HepG2 (cell line): ENCODE measurements around the gene MYO1E. TPM values are rescaled to one million over a fixed set of nuclear protein-coding genes. Genes with fewer than 3 reads are reported as not detected.

ENCODE experiments used
- ATAC-seq: fragments of 200-7000 bp; cut with Tn5 transposase; 3 replicates; pipeline ENCODE4 v1.9.1; 2020; ENCODE audit warnings: mild to moderate bottlenecking, moderate library complexity
- BruUV-seq: library from RNA; stranded (reverse); fragments of 400-500 nt; replicated peaks from 2 replicates; lab custom pipeline; 2021; lab: Mats Ljungman, UMichigan
- CTCF ChIA-PET: fragments of 300-600 bp; formaldehyde crosslinking; extraction: SDS; loops from one replicate; lab custom pipeline; 2021; ENCODE audit warnings: low total read pairs, inconsistent platforms, low intra/inter-chr PET ratio; lab: Yijun Ruan, JAX
- POLR2A ChIA-PET: fragments of 350-600 bp; sonication (Branson Sonifier 250); formaldehyde crosslinking; loops from one replicate; lab custom pipeline; 2020; ENCODE audit warnings: antibody characterized with exemption, inconsistent platforms; lab: Yijun Ruan, JAX
- DNase-seq: peaks from one replicate; pipeline ENCODE4 v3.0.0-alpha.2; 2015; ENCODE audit warnings: low spot score
- FAIRE-seq: peaks from 3 replicates; lab custom pipeline; 2011; peaks lifted over from hg19 to GRCh38; lab: Jason Lieb, UNC
- H2AFZ ChIP-seq: one replicate; pipeline ENCODE4 v1.6.1; 2011; ENCODE audit warnings: low read length, inconsistent platforms
- H3K27ac ChIP-seq: fragments of 300-600 bp; 3 replicates; pipeline ENCODE4 v1.8.0; 2011; ENCODE audit warnings: mixed run types, mild to moderate bottlenecking, mixed read lengths, low read length, inconsistent platforms; ENCODE audit not compliant: insufficient read depth; ENCODE audit errors: extremely low read length
- H3K27me3 ChIP-seq, 2 experiments: fragments of 200-600 bp in 1 of 2; 2 replicates in 1 of 2; 3 replicates in 1 of 2; pipeline versions ENCODE4 v1.6.0 to v1.8.0; 2011; ENCODE audit warnings: low read length in 2 of 2, mild to moderate bottlenecking in 2 of 2, moderate library complexity in 2 of 2, inconsistent platforms in 1 of 2; ENCODE audit not compliant: insufficient read depth in 2 of 2, control insufficient read depth in 1 of 2
- H3K36me3 ChIP-seq, 2 experiments: fragments of 200-600 bp in 1 of 2; replicated peaks in 1 of 2; 2 replicates in 1 of 2; 3 replicates in 1 of 2; pipeline versions ENCODE4 v1.5.1 to v1.8.0; 2011; ENCODE audit warnings: low read length in 2 of 2, inconsistent platforms in 1 of 2; ENCODE audit not compliant: insufficient read depth in 2 of 2, control insufficient read depth in 1 of 2
- H3K4me1 ChIP-seq: 2 replicates; pipeline ENCODE4 v1.5.1; 2012; ENCODE audit warnings: low read length, inconsistent platforms; ENCODE audit not compliant: insufficient read depth
- H3K4me2 ChIP-seq: 2 replicates; pipeline ENCODE4 v1.6.0; 2011; ENCODE audit warnings: low read depth, low read length, inconsistent platforms
- H3K4me3 ChIP-seq, 3 experiments: fragments of 200-600 bp in 1 of 3; sonication (generic), shearing (Covaris generic) in 1 of 3; replicated peaks in 1 of 3; 2 replicates each; pipeline ENCODE4 v1.5.1; 2011 to 2016; ENCODE audit warnings: low read length in 3 of 3, inconsistent platforms in 2 of 3, low read depth in 2 of 3, mild to moderate bottlenecking in 2 of 3, control low read depth in 1 of 3, mixed read lengths in 1 of 3; ENCODE audit not compliant: insufficient read depth in 1 of 3
- H3K79me2 ChIP-seq: one replicate; pipeline ENCODE4 v1.6.1; 2011; ENCODE audit warnings: low read length, inconsistent platforms; ENCODE audit not compliant: insufficient read depth
- H3K9ac ChIP-seq: 2 replicates; pipeline ENCODE4 v1.6.0; 2011; ENCODE audit warnings: mild to moderate bottlenecking, low read depth, low read length, inconsistent platforms; ENCODE audit not compliant: insufficient read depth
- H3K9me3 ChIP-seq: 2 replicates; pipeline ENCODE4 v1.5.1; 2012; ENCODE audit warnings: mild to moderate bottlenecking, low read length
- H4K20me1 ChIP-seq: 2 replicates; pipeline ENCODE4 v1.6.0; 2011; ENCODE audit warnings: inconsistent platforms, mild to moderate bottlenecking, low read length, moderate library complexity; ENCODE audit not compliant: insufficient read depth
- CEBPG ChIP-seq: IDR thresholded peaks from 2 replicates; pipeline ENCODE4 v1.6.1; 2016
- CHD2 ChIP-seq: IDR thresholded peaks from 2 replicates; pipeline ENCODE4 v1.6.1; 2011; ENCODE audit warnings: low read depth, low read length, improper control_type of control experiment
- CSRNP1 ChIP-seq: sonication (generic); formaldehyde crosslinking; IDR thresholded peaks from 2 replicates; pipeline ENCODE4 v1.8.1; 2023; ENCODE audit warnings: mild to moderate bottlenecking, missing genetic modification reagents
- ETV5 ChIP-seq: IDR thresholded peaks from 2 replicates; pipeline ENCODE4 v1.6.1; 2018; ENCODE audit warnings: missing biosample characterization, missing genetic modification reagents, inconsistent platforms, borderline replicate concordance
- HNRNPLL ChIP-seq: fragments of 200-400 bp; formaldehyde crosslinking; IDR thresholded peaks from 2 replicates; pipeline ENCODE4 v1.6.1; 2017; ENCODE audit warnings: mild to moderate bottlenecking, low read depth, low read length; ENCODE audit not compliant: poor library complexity, severe bottlenecking
- NFIC ChIP-seq: IDR thresholded peaks from 2 replicates; pipeline ENCODE4 v1.6.1; 2012; ENCODE audit warnings: mild to moderate bottlenecking, low read length, inconsistent platforms
- NR2C2 ChIP-seq: sonication (generic); formaldehyde crosslinking; IDR thresholded peaks from 2 replicates; pipeline ENCODE4 v1.4.0; 2020; ENCODE audit warnings: missing genetic modification reagents, mild to moderate bottlenecking, moderate library complexity, borderline replicate concordance
- PBX2 ChIP-seq: IDR thresholded peaks from 2 replicates; pipeline ENCODE4 v1.6.1; 2016; ENCODE audit warnings: control low read depth
- PBX3 ChIP-seq: sonication (generic); formaldehyde crosslinking; IDR thresholded peaks from 2 replicates; pipeline ENCODE4 v1.8.1; 2023; ENCODE audit warnings: missing genetic modification reagents, inconsistent platforms, borderline replicate concordance
- ZFP91 ChIP-seq: sonication (generic); formaldehyde crosslinking; IDR thresholded peaks from 2 replicates; pipeline ENCODE4 v1.9.0; 2022; ENCODE audit warnings: missing genetic modification reagents, mild to moderate bottlenecking, borderline replicate concordance
- ZNF136 ChIP-seq: sonication (generic); formaldehyde crosslinking; IDR thresholded peaks from 2 replicates; pipeline ENCODE4 v1.8.1; 2022; ENCODE audit warnings: low read depth, mild to moderate bottlenecking, moderate library complexity, missing genetic modification reagents
- ZNF546 ChIP-seq: sonication (generic); formaldehyde crosslinking; conservative IDR thresholded peaks from 2 replicates; pipeline ENCODE4 v1.8.1; 2023; ENCODE audit warnings: mild to moderate bottlenecking, missing genetic modification reagents
- ZNF580 ChIP-seq: IDR thresholded peaks from 2 replicates; pipeline ENCODE4 v1.6.1; 2016; ENCODE audit warnings: low read depth, borderline replicate concordance
- ZNF772 ChIP-seq: sonication (generic); formaldehyde crosslinking; IDR thresholded peaks from 2 replicates; pipeline ENCODE4 v1.5.0; 2020; ENCODE audit warnings: mild to moderate bottlenecking, missing genetic modification reagents
- ZNF775 ChIP-seq: sonication (generic); formaldehyde crosslinking; IDR thresholded peaks from 2 replicates; pipeline ENCODE4 v1.4.0; 2020; ENCODE audit warnings: missing genetic modification reagents, mild to moderate bottlenecking, moderate library complexity, borderline replicate concordance
- WGBS: methylation state at CpG from one replicate; pipeline ENCODE4 v1.1.6; 2017; ENCODE audit warnings: low lambda C conversion rate; 5-methylcytosine and 5-hydroxymethylcytosine counted together
- in situ Hi-C: cut with HindIII; loops from 2 replicates; pipeline ENCODE4 v1.10.0; 2017; ENCODE audit warnings: low pct_unique_long_range_greater_than_20kb; ENCODE audit not compliant: extremely low pct_ligation_motif_present
- intact Hi-C: fragments of 100-400 bp; cut with micrococcal nuclease; formaldehyde crosslinking; loops from one replicate; pipeline ENCODE4 v1.10.0; 2022; ENCODE audit not compliant: unreplicated experiment
- polyA plus RNA-seq, 8 experiments: library from polyadenylated mRNA; depleted of rRNA in 3 of 8; stranded (reverse) in 7 of 8; unstranded in 1 of 8; fragments of >200 nt; fragmentation: Illumina TruSeq in 4 of 8; extraction: Trizol in 4 of 8; gene quantifications; 2 replicates each; pipeline versions ENCODE4 v1.2.1 to v1.2.3, GENCODE V29; 2011 to 2016; ENCODE audit warnings: low read depth in 4 of 8, missing spikeins in 1 of 8, mixed read lengths in 1 of 8; ENCODE audit not compliant: insufficient read depth in 1 of 8
- total RNA-seq, 5 experiments: library from RNA; depleted of rRNA; stranded (reverse); fragments of >200 nt; fragmentation: Illumina TruSeq; extraction: Trizol; gene quantifications; 2 replicates each; pipeline ENCODE4 v1.2.3, GENCODE V29; 2016; ENCODE audit warnings: low read depth in 1 of 5

The MYO1E gene
- total and polyA plus RNA-seq, 2 of the 13 experiments (the other 11 are each of a cell fraction or from before 2014, with no cell fraction given), result 15.7 to 25.1 TPM

GRCh38 chr15:59360896-59361295 lies 11.8 kb downstream of the MYO1E start:
- H4K20me1 ChIP-seq, result no peaks in the 10 kb centered on the region
- CTCF ChIA-PET, result no interaction called here
- no peak overlapping the region for H3K9ac ChIP-seq
- 95% methylated on average over 2 of the region's 2 CpGs for WGBS
- H3K27ac ChIP-seq, result no peak overlapping the region
- ATAC-seq (peak; percentile 45; the same call in 2 of the 3 replicates), DNase-seq (peak; percentile 39), FAIRE-seq (no peak)
- in situ Hi-C loops (no loop called here), intact Hi-C loops (no loop called here)
- peaks cover 0 to 3% of the 10 kb centered on the region in 2 experiments; a peak in 1 of 5 replicates for H3K36me3 ChIP-seq
- no peak overlapping the region for H3K4me2 ChIP-seq
- H3K27me3 ChIP-seq, result no peaks in the 10 kb centered on the region
- no peak overlapping the region for H3K4me3 ChIP-seq
- no peaks in the 10 kb centered on the region for H3K9me3 ChIP-seq
- H3K79me2 ChIP-seq, result peaks cover 21% of the 10 kb centered on the region
- POLR2A ChIA-PET, result interaction anchor here (1.9 kb wide), 1 partner anchor 12 kb away, joined by 12 read pairs; the partner anchor contains the start of gene MYO1E
- no TSS peak for BruUV-seq
- peaks cover 12% of the 10 kb centered on the region for H3K4me1 ChIP-seq
- H2AFZ ChIP-seq, result no peak overlapping the region
- TF ChIP-seq ZNF580 (CRISPR knock-in tag) (no peak), NR2C2 (CRISPR knock-in tag) (no peak), NFIC (no peak), HNRNPLL (no peak), CHD2 (no peak), ZNF775 (CRISPR knock-in tag) (no peak), ZFP91 (CRISPR knock-in tag) (no peak), PBX2 (CRISPR knock-in tag) (no peak), ZNF136 (CRISPR knock-in tag) (no peak), ZNF546 (CRISPR knock-in tag) (no peak), ZNF772 (CRISPR knock-in tag) (no peak), CSRNP1 (CRISPR knock-in tag) (no peak), PBX3 (no peak), ETV5 (CRISPR knock-in tag) (no peak), CEBPG (CRISPR knock-in tag) (peak; percentile 36; the same call in 1 of the 2 replicates)
